HG03045 (cell line): ENCODE results near the gene ATAD3B.
A peak's percentile ranks its signal among the peaks of the same experiment; 100 is the strongest.
"Not testable (repeated sequence)": the region's sequence is repeated elsewhere in the genome, so short reads cannot be mapped to it uniquely, and the experiment has no call there.

Source experiments
- ATAC-seq: cut with Tn5 transposase; IDR thresholded peaks from one replicate; pipeline ENCODE4 v1.9.1; 2021; ENCODE audit warnings: mild to moderate bottlenecking, moderate library complexity; ENCODE audit not compliant: unreplicated experiment

Gene ATAD3B

GRCh38 chr1:1509465-1509850, 37.9 kb downstream of the ATAD3B start:
- not testable (repeated sequence) for ATAC-seq

GRCh38 chr1:1510912-1511532, 39.5 kb downstream of the ATAD3B start:
- ATAC-seq = no peak

- ATAC-seq = peak; percentile 85
These were observed 40.1 kb downstream of the ATAD3B start, which contains the start of gene ATAD3A for GRCh38 chr1:1511533-1512285. TSS of gene ATAD3A (plus strand) at chr1:1512162. CDS start at chr1:1512269, 107 bp downstream.

DNA sequence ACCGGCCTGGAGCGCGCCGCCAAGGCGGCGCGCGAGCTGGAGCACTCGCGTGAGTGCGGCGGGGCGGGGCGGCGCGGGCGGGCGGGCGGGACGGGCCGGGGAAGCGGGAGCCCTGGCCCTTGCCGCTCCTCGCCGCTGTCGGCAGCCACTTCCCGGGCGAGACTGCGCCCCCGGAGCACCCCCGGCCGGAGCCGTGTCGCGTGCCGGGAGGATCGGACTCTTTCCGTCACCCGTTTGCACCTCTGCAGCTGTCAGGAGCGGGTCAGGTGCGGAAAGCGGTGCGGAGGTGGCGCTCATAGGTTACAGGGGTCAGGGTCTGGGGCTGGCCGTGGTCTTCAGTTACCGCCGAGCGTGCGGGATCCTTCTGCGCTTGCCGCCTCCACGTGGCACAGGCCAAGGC, 40.9 kb downstream of the ATAD3B start:
- ATAC-seq = not testable (repeated sequence)

GRCh38 chr1:1513675-1514074, 42.1 kb downstream of the ATAD3B start:
- ATAC-seq = not testable (repeated sequence)

DNA sequence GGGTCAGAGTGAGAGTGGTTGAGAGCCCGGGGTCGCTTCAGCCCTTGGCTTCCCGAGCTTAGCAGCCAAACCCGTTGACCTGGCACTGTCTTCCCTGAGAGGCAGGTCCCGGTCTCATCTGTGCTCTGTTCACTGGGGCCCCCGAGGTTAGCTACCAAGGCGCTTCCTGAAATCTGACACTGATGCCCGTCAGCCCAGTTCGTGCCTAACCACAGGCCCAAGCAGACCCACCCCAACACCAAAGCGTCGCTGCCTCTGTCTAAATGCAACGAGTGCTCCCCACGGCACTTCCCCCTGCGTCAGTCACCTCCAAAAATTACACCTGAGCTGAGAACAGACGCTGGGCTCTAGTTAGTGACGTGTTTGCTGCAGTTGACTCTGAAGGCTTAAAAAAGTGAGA, 42.8 kb downstream of the ATAD3B start:
- ATAC-seq = not testable (repeated sequence)

DNA sequence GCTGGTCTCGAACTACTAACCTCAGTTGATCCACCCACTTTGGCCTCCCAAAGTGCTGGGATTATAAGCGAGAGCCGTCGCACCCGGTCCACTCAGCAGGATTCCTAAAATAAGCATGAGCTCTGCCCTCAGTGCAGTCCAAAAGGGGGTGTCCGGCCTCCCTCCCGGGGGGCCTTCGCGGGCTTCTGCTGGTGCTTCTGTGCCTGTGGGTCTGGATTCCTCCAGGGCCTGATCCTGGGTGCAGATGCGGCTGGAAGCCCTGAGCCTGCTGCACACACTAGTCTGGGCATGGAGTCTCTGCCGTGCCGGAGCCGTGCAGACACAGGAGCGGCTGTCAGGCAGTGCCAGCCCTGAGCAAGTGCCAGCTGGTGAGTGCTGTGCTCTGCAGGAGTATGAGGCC, 45.4 kb downstream of the ATAD3B start:
- ATAC-seq = not testable (repeated sequence)

- no peak for ATAC-seq
These were observed 46.5 kb downstream of the ATAD3B start for GRCh38 chr1:1517973-1518620.

DNA sequence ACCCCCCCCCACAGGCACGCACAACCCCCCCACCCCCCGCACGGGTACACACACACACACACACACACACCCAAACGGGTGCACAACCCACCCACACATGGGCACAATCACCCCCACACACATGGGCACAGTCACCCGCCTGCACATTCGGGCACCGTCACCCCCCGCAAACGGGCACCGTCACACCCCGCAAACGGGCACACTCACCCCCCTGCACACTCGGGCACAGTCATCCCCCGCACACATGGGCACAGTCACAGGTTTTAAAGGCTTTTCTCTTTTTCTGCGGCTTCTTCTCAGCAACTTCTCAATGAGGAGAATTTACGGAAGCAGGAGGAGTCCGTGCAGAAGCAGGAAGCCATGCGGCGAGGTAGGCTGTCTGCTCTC, 47.0 kb downstream of the ATAD3B start:
- not testable (repeated sequence) for ATAC-seq

- ATAC-seq = not testable (repeated sequence)
These were observed 48.4 kb downstream of the ATAD3B start for GRCh38 chr1:1519805-1520505.

DNA sequence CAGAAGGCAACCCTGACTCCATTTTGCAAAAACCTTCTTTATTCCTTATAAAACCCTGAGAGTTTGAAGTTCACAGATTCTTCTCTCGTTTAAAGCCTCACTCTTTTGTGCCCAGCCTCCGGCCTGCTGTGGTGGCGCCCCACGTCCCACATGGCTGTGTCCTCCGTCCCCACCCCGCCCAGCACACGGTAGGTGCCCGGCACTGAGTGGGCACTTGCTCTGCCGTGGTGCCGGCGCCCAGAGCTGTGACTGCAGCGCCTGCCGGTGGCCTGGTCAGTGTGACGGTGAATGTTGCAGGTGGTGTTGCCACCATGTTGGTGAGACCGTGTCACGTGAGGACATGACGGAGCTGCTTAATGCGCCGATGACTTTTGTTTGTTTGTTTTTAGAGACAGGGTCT, 49.8 kb downstream of the ATAD3B start:
- no peak for ATAC-seq

- ATAC-seq = not testable (repeated sequence)
These were observed 51.0 kb downstream of the ATAD3B start for GRCh38 chr1:1522536-1522935.

- not testable (repeated sequence) for ATAC-seq
These were observed 51.7 kb downstream of the ATAD3B start for GRCh38 chr1:1523226-1523625.

DNA sequence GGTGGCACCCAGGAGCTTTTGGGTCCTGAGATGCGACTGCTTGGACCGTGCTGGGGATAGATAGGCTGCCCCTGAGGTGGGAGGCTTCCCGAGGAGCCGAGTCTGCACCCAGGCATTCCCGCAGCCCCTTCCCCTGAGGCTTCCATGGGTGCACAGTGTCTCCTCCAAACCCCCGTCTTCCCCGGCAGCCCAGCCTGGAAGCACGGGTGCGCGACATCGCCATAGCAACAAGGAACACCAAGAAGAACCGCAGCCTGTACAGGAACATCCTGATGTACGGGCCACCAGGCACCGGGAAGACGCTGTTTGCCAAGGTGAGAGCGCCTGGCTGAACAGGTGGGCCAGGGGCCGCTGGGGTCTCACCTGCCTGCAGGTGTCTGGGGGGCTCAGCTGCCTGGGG, 52.1 kb downstream of the ATAD3B start:
- not testable (repeated sequence) for ATAC-seq

DNA sequence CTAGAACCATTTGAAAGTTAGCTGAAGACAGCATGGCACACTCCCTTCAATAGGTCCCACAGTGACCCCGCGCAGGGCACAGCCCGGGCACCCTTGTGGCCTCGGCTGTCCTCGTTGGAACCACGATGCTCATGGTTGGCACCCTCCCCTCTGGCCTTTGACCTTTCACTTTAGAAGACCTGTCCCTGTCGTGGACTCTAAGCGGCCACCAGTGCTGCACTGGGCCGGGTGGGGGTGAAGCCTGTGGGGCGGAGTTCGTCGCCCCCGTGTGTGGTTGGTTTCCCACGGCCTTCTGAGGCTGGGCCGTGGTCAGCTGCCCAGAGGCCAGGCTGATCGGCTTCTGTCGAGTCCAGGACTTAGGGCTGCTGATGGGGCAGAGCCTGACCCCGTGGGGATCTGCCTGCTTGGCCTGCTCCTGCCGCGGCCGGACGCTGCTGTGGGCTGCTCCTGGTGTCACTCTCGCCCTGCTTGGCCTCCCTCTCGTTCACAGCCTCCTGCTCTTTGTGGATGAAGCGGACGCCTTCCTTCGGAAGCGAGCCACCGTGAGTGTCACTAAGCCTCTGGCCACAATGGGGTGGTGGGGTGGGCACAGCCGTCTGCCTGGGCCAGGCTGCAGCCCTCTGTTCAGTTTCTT, 53.3 kb downstream of the ATAD3B start:
- ATAC-seq = not testable (repeated sequence)

- not testable (repeated sequence) for ATAC-seq
These were observed 54.9 kb downstream of the ATAD3B start for GRCh38 chr1:1526476-1526875.

- ATAC-seq = no peak
These were observed 55.7 kb downstream of the ATAD3B start for GRCh38 chr1:1527092-1527816.

DNA sequence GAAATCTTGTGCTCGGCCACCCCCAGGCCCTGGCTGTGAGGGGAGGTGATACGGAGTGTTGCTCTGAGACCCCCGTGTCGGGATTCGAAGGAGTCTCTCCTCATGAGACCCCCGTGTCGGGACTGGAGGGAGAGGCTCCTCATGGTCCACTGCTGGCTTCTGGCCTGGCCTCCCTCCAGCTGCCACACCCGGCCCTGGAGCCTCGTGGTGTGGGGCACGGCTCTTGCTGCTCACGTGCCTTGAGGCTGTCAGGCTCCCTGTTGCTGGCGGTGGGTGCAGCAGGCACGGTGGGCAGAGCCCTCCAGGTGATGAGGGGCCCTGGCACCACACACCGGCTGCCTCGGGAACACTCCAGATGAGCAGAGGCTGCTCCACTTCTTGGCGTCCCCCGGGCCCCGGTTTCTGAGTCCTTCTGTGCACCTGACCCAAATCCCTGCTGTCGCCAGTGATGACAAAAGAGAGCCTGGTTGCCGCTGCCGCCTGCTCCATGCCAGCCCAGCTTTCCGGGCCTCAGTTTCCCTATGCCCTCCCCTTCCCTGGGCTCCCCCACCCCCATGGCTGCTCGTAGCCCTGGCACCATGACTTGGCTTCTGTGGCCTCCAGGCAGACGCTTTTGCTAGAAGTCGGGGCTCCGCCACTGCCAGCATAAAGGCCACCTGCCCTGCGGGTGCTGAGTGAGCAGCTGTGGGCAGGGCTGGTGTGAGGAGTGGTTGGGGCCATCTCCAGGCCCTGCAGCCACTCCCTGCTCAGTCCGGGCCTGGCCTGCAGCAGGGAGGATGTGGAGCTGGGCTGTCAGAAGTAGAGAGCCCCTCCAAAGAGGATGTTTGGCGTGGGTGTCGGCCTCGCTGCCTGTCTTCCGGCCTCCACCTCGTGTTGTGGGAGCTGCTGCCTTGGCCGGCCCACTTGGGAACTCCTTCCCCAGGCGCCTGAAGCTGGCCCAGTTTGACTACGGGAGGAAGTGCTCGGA, 57.0 kb downstream of the ATAD3B start:
- no peak for ATAC-seq

GRCh38 chr1:1529321-1529720, 57.8 kb downstream of the ATAD3B start:
- ATAC-seq = no peak
